HG03558 (cell line): ENCODE data around the gene TLE2.

Experiments used
- ATAC-seq: cut with Tn5 transposase; IDR thresholded peaks from one replicate; pipeline ENCODE4 v1.9.1; 2021; ENCODE audit warnings: moderate number of reproducible peaks; ENCODE audit not compliant: unreplicated experiment; ENCODE audit errors: extremely low read depth

TLE2 gene

DNA sequence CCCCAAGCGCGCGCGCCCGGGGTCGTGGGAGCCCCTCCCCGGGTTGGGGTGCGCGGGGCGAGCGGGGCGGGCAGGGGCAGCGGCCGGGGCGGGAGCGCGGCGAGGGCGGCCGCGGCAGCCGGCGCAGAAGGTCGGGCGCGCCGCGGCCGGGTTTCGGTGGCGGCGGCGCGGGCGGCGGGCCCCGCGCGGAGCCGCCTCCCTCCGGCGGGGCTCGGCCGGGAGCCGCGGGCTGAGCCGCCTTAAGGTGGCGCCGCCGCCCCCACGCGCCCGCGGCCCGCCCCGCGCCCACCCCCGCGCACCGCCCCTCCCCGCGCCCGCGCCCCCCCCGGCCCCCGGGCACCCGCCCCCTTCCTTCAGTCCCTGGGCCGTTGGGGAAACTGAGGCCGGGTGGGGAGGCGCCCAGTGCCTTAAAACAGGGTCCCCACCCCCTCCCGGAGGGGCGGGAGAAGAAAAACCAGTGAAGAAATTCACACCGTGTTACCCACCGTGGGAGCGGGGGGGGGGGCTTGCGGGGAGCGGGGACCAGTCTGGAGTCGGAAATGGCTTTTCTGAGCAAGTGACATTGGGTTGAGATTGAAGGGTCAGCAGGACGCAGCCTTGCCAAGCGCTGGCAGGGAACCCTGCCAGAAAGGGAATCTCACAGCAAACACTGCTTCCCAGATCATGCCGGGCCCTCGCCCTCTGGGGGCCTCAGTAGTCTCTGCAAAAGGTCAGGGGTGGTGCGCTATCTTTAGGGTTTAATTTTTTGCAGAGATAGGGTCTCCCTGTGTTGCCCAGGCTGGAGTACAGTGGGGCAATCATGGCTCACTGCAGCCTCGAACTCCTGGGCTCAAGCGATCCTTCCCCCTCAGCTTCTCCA, at the start of gene TLE2:
Gene TLE2, minus strand, starts transcription at position 216 of the 859 bp plus-strand sequence. CDS start 376 bp downstream, outside the sequence.
- no peak for ATAC-seq

- no peak for ATAC-seq
Measured at GRCh38 chr19:3075605-3076431, 46.7 kb upstream of the TLE2 start.

GRCh38 chr19:3073931-3074595, 45.0 kb upstream of the TLE2 start:
- ATAC-seq = no peak

GRCh38 chr19:3073159-3073563, 44.1 kb upstream of the TLE2 start:
- ATAC-seq = no peak

- no peak for ATAC-seq
Measured at GRCh38 chr19:3071768-3072167, 42.7 kb upstream of the TLE2 start.

GRCh38 chr19:3068071-3068470, 39.0 kb upstream of the TLE2 start:
- no peak for ATAC-seq

DNA sequence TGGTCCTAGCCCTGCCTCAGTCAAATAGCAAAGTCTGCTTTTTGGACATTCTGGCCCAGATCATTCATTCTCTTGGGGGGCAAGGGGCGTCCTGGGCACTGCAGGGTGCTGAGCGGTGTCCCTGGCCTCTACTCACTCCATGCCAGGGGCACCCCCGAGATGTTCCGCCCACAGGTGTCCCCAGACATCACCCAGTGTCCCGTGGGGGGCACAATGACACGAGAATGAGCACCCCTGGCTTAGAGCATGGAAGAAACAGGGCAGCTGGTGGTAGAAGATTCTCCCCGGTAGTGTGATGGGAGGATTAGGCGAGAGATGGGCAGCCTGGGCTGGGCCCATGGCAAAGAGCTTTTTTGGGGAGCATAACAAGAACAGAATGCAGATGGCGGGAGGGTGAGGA, 38.5 kb upstream of the TLE2 start:
- ATAC-seq = no peak

- ATAC-seq = no peak
Measured at GRCh38 chr19:3066482-3067049, 37.5 kb upstream of the TLE2 start.

DNA sequence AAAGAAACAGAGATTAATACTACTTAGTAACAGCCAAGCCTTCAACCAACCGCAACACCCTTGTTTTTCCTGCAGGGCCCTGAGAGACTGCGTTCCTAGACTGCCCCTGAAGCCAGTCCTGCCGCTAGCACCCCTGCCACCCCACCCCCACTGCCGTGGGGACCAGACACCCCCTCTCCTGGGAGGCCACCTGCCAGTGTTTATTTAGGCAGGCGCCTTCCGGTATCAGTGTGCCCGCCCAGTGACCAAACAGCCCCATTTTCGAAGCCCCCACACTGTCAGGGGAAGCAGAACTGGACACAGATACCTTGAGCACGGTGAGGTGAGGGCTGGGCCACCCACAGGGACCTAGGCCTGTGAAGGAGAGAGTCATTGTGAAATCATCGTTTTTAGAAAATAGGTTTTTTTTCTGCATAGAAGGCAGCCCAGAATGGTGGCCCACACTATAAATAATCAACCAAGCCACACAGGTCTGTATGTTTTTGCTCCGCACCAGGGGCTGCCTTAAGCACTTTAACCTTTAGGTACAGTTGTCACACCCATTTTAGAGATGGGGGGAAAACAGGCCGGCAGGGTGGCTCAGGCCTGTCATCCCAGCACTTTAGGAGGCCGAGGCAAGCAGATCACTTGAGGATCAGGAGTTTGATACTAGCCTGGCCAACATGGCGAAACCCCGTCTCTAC, 36.7 kb upstream of the TLE2 start:
- no peak for ATAC-seq

- no peak for ATAC-seq
Measured at GRCh38 chr19:3064011-3064330, 34.9 kb upstream of the TLE2 start.

DNA sequence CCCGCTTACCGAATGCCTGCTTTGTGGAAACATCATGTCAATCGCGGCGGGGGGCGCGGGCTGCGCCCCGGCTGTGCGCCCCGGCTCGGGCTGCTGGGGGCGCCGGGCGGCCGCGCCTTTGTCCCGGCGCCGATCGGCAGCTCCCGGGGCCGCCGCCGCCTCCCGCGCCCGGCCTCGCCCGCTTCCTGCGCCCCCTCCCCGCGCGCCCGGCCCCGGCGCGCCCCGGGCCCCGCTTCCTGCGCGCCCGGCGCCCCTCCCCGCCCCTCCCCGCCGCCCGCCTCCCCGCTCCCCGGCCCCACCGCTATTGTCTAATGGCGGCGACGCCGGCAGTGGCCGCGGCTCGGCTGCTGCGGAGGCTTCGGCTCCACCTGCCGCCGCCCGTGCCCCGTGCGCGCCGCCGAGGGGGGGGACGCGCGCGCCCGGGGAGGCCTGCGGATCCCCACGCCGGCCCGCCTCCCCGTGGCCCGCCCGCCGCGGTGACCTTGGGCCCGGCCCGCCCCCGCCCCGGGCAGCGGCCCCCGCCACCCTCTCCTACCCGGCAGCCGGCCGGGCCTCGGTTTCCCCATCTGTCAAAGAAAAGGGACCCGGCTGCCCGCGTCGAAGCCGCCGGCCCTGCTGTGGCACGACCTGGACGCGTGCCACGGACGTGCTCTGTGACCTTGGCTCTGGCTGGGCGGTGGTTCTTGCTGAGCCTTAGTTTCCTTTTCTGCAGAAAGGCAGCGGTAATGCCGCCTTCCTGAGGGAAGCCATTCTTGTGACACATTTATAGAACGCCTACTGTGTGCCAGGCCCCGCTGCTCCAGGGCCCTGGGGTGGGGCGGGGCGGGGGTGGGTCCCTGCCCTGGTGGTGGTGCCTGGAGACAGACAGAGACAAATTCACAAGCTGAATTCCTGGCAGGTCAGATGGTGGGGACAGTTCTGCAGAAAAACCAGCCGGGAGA, 33.4 kb upstream of the TLE2 start, which contains the start of gene TLE5:
Gene TLE5, minus strand, starts transcription at position 331 of the 941 bp plus-strand sequence. Its CDS starts 295 bp downstream, at position 36.
- no peak for ATAC-seq

DNA sequence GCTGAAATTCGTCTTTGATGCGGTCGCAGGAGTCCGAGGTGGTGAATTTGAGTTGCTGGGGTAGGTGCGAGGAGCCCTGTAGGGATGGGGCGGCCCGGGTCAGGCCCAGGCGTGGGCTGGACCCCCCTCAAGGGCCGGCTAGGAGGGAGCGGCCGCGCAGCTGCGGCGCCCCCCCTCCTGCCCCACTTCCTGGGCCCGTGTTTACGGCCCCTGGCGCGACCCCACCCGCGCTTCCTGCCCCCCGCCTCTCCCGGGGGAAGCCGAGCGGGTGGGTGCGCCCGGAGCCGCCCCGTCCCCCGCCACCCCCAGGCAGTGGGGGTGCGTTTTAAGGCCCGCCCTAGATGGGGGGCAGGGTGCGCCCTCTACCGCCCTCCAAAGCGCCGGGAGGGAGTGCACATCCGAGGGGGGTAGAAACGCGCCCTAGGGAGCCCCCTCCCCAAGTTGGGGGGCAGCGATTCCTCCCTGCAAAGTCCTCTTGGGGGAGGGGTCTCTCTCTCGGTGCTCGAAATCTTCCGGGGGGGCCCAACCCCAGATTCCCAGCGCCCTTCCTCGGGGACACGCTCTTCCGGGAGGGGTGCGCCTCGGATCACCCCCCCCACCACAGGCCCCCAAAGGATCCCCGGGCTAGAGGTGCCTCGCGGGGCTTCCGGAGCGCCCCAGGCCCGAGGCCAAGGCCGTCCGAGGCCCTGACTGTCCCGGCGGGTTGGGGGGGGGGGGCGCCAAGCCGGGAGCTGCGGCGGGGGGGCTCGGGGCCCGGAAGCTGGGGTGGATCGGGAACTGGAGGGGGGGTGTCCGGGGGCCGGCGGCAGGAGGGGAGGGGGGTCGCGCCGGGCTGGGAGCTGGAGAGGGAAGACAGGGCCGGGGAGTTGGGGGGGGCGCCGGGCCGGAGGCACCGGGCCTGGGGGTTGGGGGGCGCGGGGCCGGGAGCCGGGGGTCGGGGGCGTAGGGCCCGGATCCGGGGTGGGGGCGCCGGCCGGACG, 32.4 kb upstream of the TLE2 start:
- ATAC-seq = no peak

GRCh38 chr19:3060857-3061181, 31.7 kb upstream of the TLE2 start:
- ATAC-seq = no peak

- ATAC-seq = no peak
Measured at GRCh38 chr19:3059653-3060052, 30.6 kb upstream of the TLE2 start.

- ATAC-seq = no peak
Measured at GRCh38 chr19:3058821-3059314, 29.8 kb upstream of the TLE2 start.

GRCh38 chr19:3058009-3058820, 29.1 kb upstream of the TLE2 start:
- no peak for ATAC-seq

DNA sequence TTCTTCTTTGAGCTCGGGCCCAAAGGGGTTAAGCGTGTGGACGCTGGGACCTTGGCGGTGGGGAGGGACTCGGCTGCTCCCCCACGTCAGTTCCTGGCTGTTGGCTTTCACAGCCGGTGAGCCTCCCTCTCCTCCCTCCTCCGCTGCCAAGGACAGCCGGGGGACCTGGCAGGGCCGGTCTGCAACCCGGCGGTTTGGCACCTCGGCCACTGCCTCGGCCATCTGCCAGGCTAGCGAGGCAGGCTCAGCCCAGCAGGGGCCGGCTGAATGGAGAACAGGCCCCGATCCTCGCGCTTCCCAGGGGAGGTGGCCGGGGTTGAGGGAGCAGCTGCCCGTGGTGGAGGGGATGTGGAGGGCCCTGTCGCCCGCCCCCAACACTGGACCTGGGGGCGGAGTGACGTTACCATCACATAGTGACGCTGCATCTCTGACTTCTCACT, 28.2 kb upstream of the TLE2 start:
- ATAC-seq = no peak
